ENCODE measurements around the gene KSR1.
A peak's percentile ranks its signal among the peaks of the same experiment; 100 is the strongest.

The KSR1 gene

DNA sequence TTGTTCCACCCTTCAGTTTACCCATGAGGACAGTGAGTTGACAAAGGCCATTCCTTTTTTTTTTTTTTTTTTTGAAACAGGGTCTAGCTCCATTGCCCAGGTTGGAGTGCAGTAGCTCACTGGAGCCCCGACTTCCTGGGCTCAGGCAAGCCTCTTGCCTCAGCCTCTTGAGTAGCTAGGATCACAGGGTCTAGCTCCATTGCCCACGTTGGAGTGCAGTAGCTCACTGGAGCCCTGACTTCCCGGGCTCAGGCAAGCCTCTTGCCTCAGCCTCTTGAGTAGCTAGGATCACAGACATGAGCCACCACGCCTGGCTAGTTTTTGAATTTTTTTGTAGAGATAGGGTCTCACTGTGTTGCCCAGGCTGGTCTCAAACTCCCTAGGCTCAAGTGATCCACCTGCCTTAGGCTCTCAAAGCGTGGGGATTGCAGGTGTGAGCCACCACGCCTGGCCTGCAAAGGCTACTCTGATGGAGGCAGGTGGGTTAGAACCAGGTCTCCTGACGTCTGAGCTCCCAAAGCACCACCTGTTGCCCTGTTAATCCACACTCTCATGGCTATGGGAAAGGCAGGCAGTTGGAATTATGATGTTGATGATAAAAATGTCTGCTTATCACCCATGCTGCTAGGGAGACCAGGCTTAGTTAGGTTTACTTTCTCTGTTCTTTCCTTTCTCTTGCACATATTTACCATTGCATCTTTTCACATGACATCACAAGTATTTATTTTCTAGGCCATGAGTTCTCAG is 65.2 kb downstream of the KSR1 start:
- intact Hi-C loops (cut with micrococcal nuclease), result no loop called here

GRCh38 chr17:27522028-27522635 is 65.9 kb downstream of the KSR1 start:
- H3K4me1 Mint-ChIP-seq (ENCODE audit: low read depth), result peaks cover 74% of the 10 kb centered on the region
- no peaks in the 10 kb centered on the region for H3K36me3 Mint-ChIP-seq (ENCODE audit: low read depth)
- H3K9me3 Mint-ChIP-seq, result no peaks in the 10 kb centered on the region
- peaks cover 2% of the 10 kb centered on the region for H3K27me3 Mint-ChIP-seq
- intact Hi-C loops (cut with micrococcal nuclease), result no loop called here
- no peak overlapping the region for H3K4me3 Mint-ChIP-seq
- H3K27ac Mint-ChIP-seq, result peak overlapping the region; percentile 26

More for the DNA sequence above, 65.2 kb downstream of the KSR1 start:
- Mint-ChIP-seq H3K9me3 (no peaks in the 10 kb centered on the region), H3K4me1 (ENCODE audit: low read depth) (peaks cover 68% of the 10 kb centered on the region), H3K27me3 (peaks cover 2% of the 10 kb centered on the region), H3K36me3 (ENCODE audit: low read depth) (no peaks in the 10 kb centered on the region), H3K27ac (no peak overlapping the region), H3K4me3 (no peak overlapping the region)

GRCh38 chr17:27523712-27524111 is 67.5 kb downstream of the KSR1 start:
- Mint-ChIP-seq H3K4me1 (ENCODE audit: low read depth) (peaks cover 70% of the 10 kb centered on the region), H3K27ac (no peak overlapping the region), H3K4me3 (no peak overlapping the region), H3K27me3 (peaks cover 2% of the 10 kb centered on the region), H3K9me3 (no peaks in the 10 kb centered on the region), H3K36me3 (ENCODE audit: low read depth) (no peaks in the 10 kb centered on the region)
- intact Hi-C loops (cut with micrococcal nuclease), result no loop called here

- H3K9me3 Mint-ChIP-seq, result no peaks in the 10 kb centered on the region
- intact Hi-C loops (cut with micrococcal nuclease), result no loop called here
- H3K27ac Mint-ChIP-seq, result no peak overlapping the region
- H3K4me3 Mint-ChIP-seq, result no peak overlapping the region
- peaks cover 2% of the 10 kb centered on the region for H3K27me3 Mint-ChIP-seq
- H3K36me3 Mint-ChIP-seq (ENCODE audit: low read depth), result no peaks in the 10 kb centered on the region
- H3K4me1 Mint-ChIP-seq (ENCODE audit: low read depth), result peaks cover 67% of the 10 kb centered on the region
Observed at GRCh38 chr17:27524594-27524993, 68.3 kb downstream of the KSR1 start.

DNA sequence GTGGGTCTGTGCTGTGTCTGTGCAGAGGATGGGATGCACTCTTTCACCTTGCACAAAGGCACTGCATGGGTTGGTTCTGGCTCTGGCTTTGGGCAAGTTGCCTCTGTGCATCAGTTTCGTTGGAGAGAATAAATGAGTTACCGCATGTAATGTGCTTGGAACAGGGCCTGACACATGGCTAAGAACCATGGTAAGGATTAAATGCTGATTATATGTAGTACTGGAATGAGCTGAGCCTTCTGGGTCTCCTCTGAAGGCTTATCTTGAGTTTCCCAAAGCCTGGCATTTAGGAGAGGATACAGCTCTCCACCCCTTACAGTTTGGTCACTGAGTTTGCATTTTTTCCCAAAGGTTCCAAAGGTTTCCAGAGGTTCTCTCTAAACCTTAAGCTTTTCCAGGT is 69.1 kb downstream of the KSR1 start:
- H3K4me3 Mint-ChIP-seq, result no peak overlapping the region
- H3K4me1 Mint-ChIP-seq (ENCODE audit: low read depth), result peaks cover 70% of the 10 kb centered on the region
- H3K9me3 Mint-ChIP-seq, result no peaks in the 10 kb centered on the region
- intact Hi-C loops (cut with micrococcal nuclease), result loop anchor here (5.0 kb wide), 1 partner anchor 68 kb away; the partner anchor contains the start of gene KSR1
- peaks cover 2% of the 10 kb centered on the region for H3K27me3 Mint-ChIP-seq
- no peak overlapping the region for H3K27ac Mint-ChIP-seq
- no peaks in the 10 kb centered on the region for H3K36me3 Mint-ChIP-seq (ENCODE audit: low read depth)

- peak overlapping the region; percentile 72 for H3K27ac Mint-ChIP-seq
- peaks cover 2% of the 10 kb centered on the region for H3K27me3 Mint-ChIP-seq
- H3K4me1 Mint-ChIP-seq (ENCODE audit: low read depth), result peaks cover 72% of the 10 kb centered on the region
- intact Hi-C loops (cut with micrococcal nuclease), result loop anchor here (5.0 kb wide), 1 partner anchor 69 kb away; the partner anchor contains the start of gene KSR1
- peak overlapping the region; percentile 57 for H3K4me3 Mint-ChIP-seq
- H3K36me3 Mint-ChIP-seq (ENCODE audit: low read depth), result no peaks in the 10 kb centered on the region
- H3K9me3 Mint-ChIP-seq, result no peaks in the 10 kb centered on the region
Observed at GRCh38 chr17:27525836-27526603, 69.8 kb downstream of the KSR1 start.

DNA sequence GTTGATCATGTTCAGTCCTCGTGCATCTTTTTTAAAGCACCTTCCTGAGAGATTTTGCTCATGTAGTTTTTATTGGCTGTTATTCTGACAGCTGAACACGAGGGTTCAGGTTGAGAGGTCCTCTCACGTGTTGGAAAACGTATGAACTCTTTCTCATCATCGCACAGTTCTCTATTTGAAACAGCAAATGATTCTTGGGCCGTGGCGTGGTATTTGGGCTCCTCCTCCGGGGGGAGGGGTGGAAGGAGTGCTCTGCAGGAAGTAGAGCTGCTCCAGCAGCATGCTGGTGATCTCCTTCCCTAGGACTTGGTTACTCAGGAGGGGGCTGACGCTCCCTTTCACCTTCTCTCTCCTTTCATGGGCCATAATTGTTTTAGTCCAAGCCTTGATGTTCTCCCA is 70.4 kb downstream of the KSR1 start:
- Mint-ChIP-seq H3K9me3 (no peaks in the 10 kb centered on the region), H3K4me3 (peak overlapping the region; percentile 57), H3K27ac (peak overlapping the region; percentile 72), H3K27me3 (peaks cover 2% of the 10 kb centered on the region), H3K4me1 (ENCODE audit: low read depth) (peaks cover 73% of the 10 kb centered on the region), H3K36me3 (ENCODE audit: low read depth) (no peaks in the 10 kb centered on the region)
- intact Hi-C loops (cut with micrococcal nuclease), result loop anchor here (5.0 kb wide), 1 partner anchor 69 kb away; the partner anchor contains the start of gene KSR1

- H3K4me3 Mint-ChIP-seq, result peak overlapping the region; percentile 7
- peaks cover 82% of the 10 kb centered on the region for H3K4me1 Mint-ChIP-seq (ENCODE audit: low read depth)
- peaks cover 2% of the 10 kb centered on the region for H3K27me3 Mint-ChIP-seq
- H3K36me3 Mint-ChIP-seq (ENCODE audit: low read depth), result no peaks in the 10 kb centered on the region
- H3K27ac Mint-ChIP-seq, result peak overlapping the region; percentile 65
- intact Hi-C loops (cut with micrococcal nuclease), result loop anchor here (1.0 to 5.0 kb wide), 3 partner anchors 11 to 72 kb away; partner anchors contain the start of gene KSR1
- no peaks in the 10 kb centered on the region for H3K9me3 Mint-ChIP-seq
Observed at GRCh38 chr17:27529230-27529796, 73.1 kb downstream of the KSR1 start.

- Mint-ChIP-seq H3K36me3 (ENCODE audit: low read depth) (no peaks in the 10 kb centered on the region), H3K27ac (peak overlapping the region; percentile 65), H3K4me1 (ENCODE audit: low read depth) (peaks cover 75% of the 10 kb centered on the region), H3K4me3 (peak overlapping the region; percentile 33), H3K9me3 (no peaks in the 10 kb centered on the region), H3K27me3 (peaks cover 1% of the 10 kb centered on the region)
- intact Hi-C loops (cut with micrococcal nuclease), result loop anchor here (5.0 kb wide), 2 partner anchors 179 to 294 kb away; no protein-coding TSS in a partner anchor
Observed at GRCh38 chr17:27530764-27531391, 74.6 kb downstream of the KSR1 start.

DNA sequence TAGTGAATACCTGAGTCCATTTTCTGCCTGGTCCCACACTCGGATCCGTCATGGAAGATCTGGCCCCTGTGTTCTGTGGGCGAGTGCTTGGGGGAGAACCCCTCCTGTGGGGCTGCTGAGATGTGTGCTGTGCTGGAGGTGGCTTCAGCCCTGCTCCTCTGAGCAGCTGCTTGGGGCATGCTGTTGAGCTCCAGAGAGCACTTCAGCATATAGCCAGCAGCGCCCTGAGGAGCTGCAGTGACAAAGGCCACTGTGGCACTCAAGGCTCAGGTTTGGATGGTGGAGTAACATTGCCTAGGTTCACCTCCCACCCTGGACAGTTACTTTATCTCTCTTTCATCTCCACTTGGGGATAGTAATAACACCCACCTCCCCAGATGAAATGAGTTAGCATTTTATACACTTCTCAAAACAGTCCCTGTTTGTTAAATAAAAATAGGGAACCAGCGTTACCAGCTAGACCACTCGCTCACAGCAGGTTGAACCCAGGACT is 75.3 kb downstream of the KSR1 start:
- intact Hi-C loops (cut with micrococcal nuclease), result loop anchor here (5.0 kb wide), 2 partner anchors 179 to 294 kb away; no protein-coding TSS in a partner anchor
- peak overlapping the region; percentile 65 for H3K27ac Mint-ChIP-seq
- H3K27me3 Mint-ChIP-seq, result no peaks in the 10 kb centered on the region
- H3K4me3 Mint-ChIP-seq, result peak overlapping the region; percentile 33
- no peaks in the 10 kb centered on the region for H3K36me3 Mint-ChIP-seq (ENCODE audit: low read depth)
- no peaks in the 10 kb centered on the region for H3K9me3 Mint-ChIP-seq
- peaks cover 75% of the 10 kb centered on the region for H3K4me1 Mint-ChIP-seq (ENCODE audit: low read depth)

DNA sequence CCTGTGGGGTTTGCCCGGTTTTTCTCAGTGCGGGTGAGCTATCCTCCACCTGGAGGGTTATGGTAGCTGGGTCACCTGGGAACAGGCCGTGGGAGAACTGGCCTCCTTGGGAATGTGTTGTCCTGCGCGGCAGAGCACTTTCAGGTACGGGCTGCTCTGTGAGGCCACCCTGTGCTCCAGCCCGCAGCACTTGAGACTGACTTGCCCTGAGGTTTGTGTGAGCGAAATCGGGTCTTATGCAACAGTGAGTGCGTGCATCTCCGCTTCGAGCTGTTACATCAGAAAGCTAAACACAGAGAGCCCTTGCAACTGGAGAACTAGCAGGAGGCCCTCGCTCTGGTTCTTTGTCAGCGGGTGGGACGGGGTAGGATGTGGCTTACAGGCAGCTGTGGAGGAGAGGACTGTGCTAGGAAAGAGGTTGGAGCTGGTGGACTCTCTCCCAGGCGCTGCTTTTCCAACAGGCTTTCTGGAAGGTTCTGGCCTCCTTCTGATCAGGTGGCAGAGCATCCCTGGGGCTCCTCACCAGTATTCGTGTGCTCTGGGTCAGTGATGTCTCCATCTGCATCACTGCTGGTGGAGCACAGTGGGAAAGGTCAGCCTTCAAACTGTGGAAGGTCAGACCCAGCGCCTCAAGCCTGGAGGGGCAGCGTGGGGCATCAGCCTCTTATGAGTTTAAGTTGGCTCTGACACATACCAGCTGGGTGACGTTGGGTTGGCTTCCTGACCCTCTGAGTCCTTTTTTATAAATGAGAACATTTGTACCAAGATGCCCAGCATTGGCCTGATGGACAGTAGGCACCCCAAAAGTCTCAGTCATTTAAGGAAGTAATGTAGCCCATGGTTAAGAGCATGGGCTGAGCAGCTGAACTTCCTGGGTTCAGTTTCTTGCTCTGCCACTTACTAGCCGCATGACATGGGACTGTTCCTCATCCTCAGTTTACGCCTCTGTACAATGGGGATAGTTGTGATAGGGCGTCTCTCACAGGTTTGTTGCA is 76.3 kb downstream of the KSR1 start:
- Mint-ChIP-seq H3K9me3 (no peaks in the 10 kb centered on the region), H3K27ac (peak overlapping the region; percentile 65), H3K4me3 (no peak overlapping the region), H3K27me3 (no peaks in the 10 kb centered on the region), H3K36me3 (ENCODE audit: low read depth) (no peaks in the 10 kb centered on the region), H3K4me1 (ENCODE audit: low read depth) (peaks cover 75% of the 10 kb centered on the region)
- intact Hi-C loops (cut with micrococcal nuclease), result loop anchor here (5.0 kb wide), 2 partner anchors 180 to 295 kb away; no protein-coding TSS in a partner anchor
